PC-9 (cell line): Measurements from ENCODE around the gene ATP5PD. TPM values are rescaled to one million over a fixed set of nuclear protein-coding genes. Genes with fewer than 3 reads are reported as not detected.

ENCODE experiments used
- BruUV-seq: library from RNA; stranded (reverse); fragments of 400-500 nt; replicated peaks from 2 replicates; lab custom pipeline; 2021; lab: Mats Ljungman, UMichigan
- CTCF ChIA-PET: fragments of 300-600 bp; sonication (Branson Sonifier 250); formaldehyde crosslinking; loops from one replicate; lab custom pipeline; 2022; ENCODE audit warnings: antibody characterized with exemption; lab: Charles Lee
- POLR2A ChIA-PET: fragments of 300-600 bp; sonication (Branson Sonifier 250); formaldehyde crosslinking; loops from one replicate; lab custom pipeline; 2022; ENCODE audit warnings: antibody characterized with exemption; ENCODE audit not compliant: unreplicated experiment; lab: Charles Lee
- DNase-seq, 2 experiments: peaks; one replicate each; pipeline versions ENCODE4 v3.0.0 to v3.0.0-alpha.2; 2015 to 2022; ENCODE audit warnings: mixed read lengths in 1 of 2
- H2AFZ ChIP-seq: fragments of 200-600 bp; sonication (generic); 2 replicates; pipeline ENCODE4 v1.8.1; 2017; ENCODE audit warnings: antibody characterized with exemption
- H3F3A ChIP-seq: fragments of 200-600 bp; sonication (generic); 2 replicates; pipeline ENCODE4 v1.8.1; 2017; ENCODE audit warnings: antibody characterized with exemption, mild to moderate bottlenecking, low read depth; ENCODE audit not compliant: insufficient read depth
- H3K27ac ChIP-seq: fragments of 200-600 bp; sonication (generic); 2 replicates; pipeline ENCODE4 v1.6.1; 2016; ENCODE audit warnings: mixed run types
- H3K27me3 ChIP-seq: fragments of 200-600 bp; sonication (generic); 2 replicates; pipeline ENCODE4 v1.6.1; 2016; ENCODE audit warnings: low read depth, mixed run types; ENCODE audit not compliant: insufficient read depth
- H3K36me3 ChIP-seq: fragments of 200-600 bp; sonication (generic); 2 replicates; pipeline ENCODE4 v1.6.1; 2016; ENCODE audit warnings: low read depth, mixed run types
- H3K4me1 ChIP-seq: fragments of 200-600 bp; sonication (generic); replicated peaks from 2 replicates; pipeline ENCODE4 v1.6.1; 2016; ENCODE audit warnings: mixed run types; ENCODE audit not compliant: insufficient read depth
- H3K4me2 ChIP-seq: fragments of 200-600 bp; sonication (generic); 2 replicates; pipeline ENCODE4 v1.6.1; 2017; ENCODE audit warnings: mixed run types
- H3K4me3 ChIP-seq: fragments of 200-600 bp; sonication (generic); 2 replicates; pipeline ENCODE4 v1.6.1; 2016; ENCODE audit warnings: mixed run types
- H3K79me2 ChIP-seq: fragments of 200-600 bp; sonication (generic); 2 replicates; pipeline ENCODE4 v1.6.1; 2017; ENCODE audit warnings: low read depth, mixed run types
- H3K9me2 ChIP-seq: fragments of 200-600 bp; sonication (generic); 2 replicates; pipeline ENCODE4 v1.8.1; 2017; ENCODE audit warnings: mild to moderate bottlenecking; ENCODE audit not compliant: insufficient read depth
- H3K9me3 ChIP-seq: fragments of 200-600 bp; sonication (generic); 2 replicates; pipeline ENCODE4 v1.8.1; 2016; ENCODE audit warnings: low read depth; ENCODE audit not compliant: insufficient read depth
- H4K20me1 ChIP-seq: fragments of 200-600 bp; sonication (generic); 2 replicates; pipeline ENCODE4 v1.8.1; 2017; ENCODE audit not compliant: insufficient read depth
- EZH2 ChIP-seq: fragments of 200-600 bp; sonication (generic); IDR thresholded peaks from 2 replicates; pipeline ENCODE4 v1.8.0; 2017; ENCODE audit warnings: antibody characterized with exemption, low read depth
- intact Hi-C: fragments of 100-400 bp; cut with micrococcal nuclease; formaldehyde crosslinking; loops from one replicate; pipeline ENCODE4 v1.10.0; 2022; ENCODE audit not compliant: unreplicated experiment
- total RNA-seq: library from RNA; stranded (reverse); gene quantifications from 2 replicates; pipeline ENCODE4 v1.2.3, GENCODE V29; 2021
- TF ChIP-seq, protein P1 (sequence below): fragments of 200-600 bp; sonication (generic); conservative IDR thresholded peaks from 2 replicates; pipeline ENCODE4 v1.6.1; 2017; ENCODE audit warnings: mixed run types, antibody characterized with exemption, mild to moderate bottlenecking, moderate library complexity

The ATP5PD gene
- total RNA-seq, 1 experiment from 2014 or later: 336 TPM

DNA sequence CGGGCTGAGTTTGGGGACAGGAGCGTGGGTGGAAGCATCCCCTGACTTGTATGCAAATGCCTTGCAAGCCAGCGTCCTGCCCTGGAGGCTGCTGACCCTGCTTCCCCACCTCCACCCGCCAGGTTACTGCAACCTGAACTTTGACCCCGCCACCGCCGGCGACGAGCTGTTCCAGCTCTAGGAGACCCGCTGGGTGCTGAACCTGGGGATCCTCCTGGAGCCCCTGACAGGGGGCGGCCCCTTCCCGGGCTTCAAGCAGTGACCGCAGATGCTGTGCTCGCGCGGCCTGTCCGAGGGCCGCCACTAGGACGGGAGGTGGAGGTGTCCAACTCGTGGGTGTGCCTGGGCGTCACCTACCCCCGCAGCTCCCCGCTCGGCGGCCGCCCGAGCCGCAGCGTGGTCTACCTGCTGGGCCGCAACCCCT, 30.3 kb upstream of the ATP5PD start:
- BruUV-seq: no TSS peak
- Histone ChIP-seq H4K20me1 (no peaks in the 10 kb centered on the region), H3K27me3 (no peaks in the 10 kb centered on the region), H3F3A (peaks cover 43% of the 10 kb centered on the region), H3K4me3 (no peak overlapping the region), H2AFZ (no peak overlapping the region), H3K9me2 (no peaks in the 10 kb centered on the region), H3K4me2 (no peak overlapping the region), H3K4me1 (peaks cover 29% of the 10 kb centered on the region), H3K9me3 (no peaks in the 10 kb centered on the region), H3K27ac (no peak overlapping the region), H3K36me3 (no peaks in the 10 kb centered on the region), H3K79me2 (no peaks in the 10 kb centered on the region)
- CTCF ChIA-PET: interaction anchor here (0.6 to 0.7 kb wide), 2 partner anchors 19 to 126 kb away, joined by 5 to 14 read pairs; no protein-coding TSS in a partner anchor
- intact Hi-C loops: no loop called here
- TF ChIP-seq, protein P1, sequence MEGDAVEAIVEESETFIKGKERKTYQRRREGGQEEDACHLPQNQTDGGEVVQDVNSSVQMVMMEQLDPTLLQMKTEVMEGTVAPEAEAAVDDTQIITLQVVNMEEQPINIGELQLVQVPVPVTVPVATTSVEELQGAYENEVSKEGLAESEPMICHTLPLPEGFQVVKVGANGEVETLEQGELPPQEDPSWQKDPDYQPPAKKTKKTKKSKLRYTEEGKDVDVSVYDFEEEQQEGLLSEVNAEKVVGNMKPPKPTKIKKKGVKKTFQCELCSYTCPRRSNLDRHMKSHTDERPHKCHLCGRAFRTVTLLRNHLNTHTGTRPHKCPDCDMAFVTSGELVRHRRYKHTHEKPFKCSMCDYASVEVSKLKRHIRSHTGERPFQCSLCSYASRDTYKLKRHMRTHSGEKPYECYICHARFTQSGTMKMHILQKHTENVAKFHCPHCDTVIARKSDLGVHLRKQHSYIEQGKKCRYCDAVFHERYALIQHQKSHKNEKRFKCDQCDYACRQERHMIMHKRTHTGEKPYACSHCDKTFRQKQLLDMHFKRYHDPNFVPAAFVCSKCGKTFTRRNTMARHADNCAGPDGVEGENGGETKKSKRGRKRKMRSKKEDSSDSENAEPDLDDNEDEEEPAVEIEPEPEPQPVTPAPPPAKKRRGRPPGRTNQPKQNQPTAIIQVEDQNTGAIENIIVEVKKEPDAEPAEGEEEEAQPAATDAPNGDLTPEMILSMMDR: no peak
- POLR2A ChIA-PET: interaction anchor here (0.6 kb wide), 1 partner anchor 11 kb away, joined by 3 read pairs; no protein-coding TSS in a partner anchor
- no peak for DNase-seq

- ChIA-PET CTCF (interaction anchor here (0.6 to 1.0 kb wide), 2 partner anchors 38 to 112 kb away, joined by 3 to 6 read pairs; no protein-coding TSS in a partner anchor), POLR2A (no interaction called here)
- no peaks in the 10 kb centered on the region for H3K9me3 ChIP-seq
- no peaks in the 10 kb centered on the region for H3K36me3 ChIP-seq
- intact Hi-C loops: no loop called here
- no peaks in the 10 kb centered on the region for H4K20me1 ChIP-seq
- no peak for DNase-seq
- no peaks in the 10 kb centered on the region for H3K9me2 ChIP-seq
- H3K27ac ChIP-seq: no peak overlapping the region
- TF ChIP-seq EZH2: no peak
- TF ChIP-seq, protein P1: no peak
- no peak overlapping the region for H2AFZ ChIP-seq
- H3K79me2 ChIP-seq: no peaks in the 10 kb centered on the region
- no peak overlapping the region for H3K4me3 ChIP-seq
- peaks cover 27% of the 10 kb centered on the region for H3K4me1 ChIP-seq
- no TSS peak for BruUV-seq
- no peaks in the 10 kb centered on the region for H3K27me3 ChIP-seq
- peaks cover 36% of the 10 kb centered on the region for H3F3A ChIP-seq
- H3K4me2 ChIP-seq: no peak overlapping the region
Observed at GRCh38 chr17:75075597-75076336, 29.0 kb upstream of the ATP5PD start.

- H3K36me3 ChIP-seq: no peaks in the 10 kb centered on the region
- no peak overlapping the region for H3K27ac ChIP-seq
- H3K4me2 ChIP-seq: no peak overlapping the region
- H3K9me3 ChIP-seq: no peaks in the 10 kb centered on the region
- CTCF ChIA-PET: interaction anchor here (0.6 kb wide), 1 partner anchor 19 kb away, joined by 3 read pairs; no protein-coding TSS in a partner anchor
- intact Hi-C loops: no loop called here
- H2AFZ ChIP-seq: no peak overlapping the region
- H3K27me3 ChIP-seq: no peaks in the 10 kb centered on the region
- H4K20me1 ChIP-seq: no peaks in the 10 kb centered on the region
- no peak for DNase-seq
- H3K4me1 ChIP-seq: peaks cover 20% of the 10 kb centered on the region
- POLR2A ChIA-PET: no interaction called here
- peaks cover 28% of the 10 kb centered on the region for H3F3A ChIP-seq
- BruUV-seq: no TSS peak
- no peaks in the 10 kb centered on the region for H3K9me2 ChIP-seq
- no peaks in the 10 kb centered on the region for H3K79me2 ChIP-seq
- TF ChIP-seq, protein P1: no peak
- no peak for TF ChIP-seq EZH2
- H3K4me3 ChIP-seq: no peak overlapping the region
Observed at GRCh38 chr17:75074532-75074931, 27.8 kb upstream of the ATP5PD start.
